HG03095 (cell line): Measurements from ENCODE around the gene OR2A1.
"Not testable (repeated sequence)": the region's sequence is repeated elsewhere in the genome, so short reads cannot be mapped to it uniquely, and the experiment has no call there.

Experiments
- ATAC-seq: cut with Tn5 transposase; IDR thresholded peaks from one replicate; pipeline ENCODE4 v1.9.1; 2021; ENCODE audit warnings: moderate library complexity; ENCODE audit not compliant: unreplicated experiment

OR2A1 gene, protein sequence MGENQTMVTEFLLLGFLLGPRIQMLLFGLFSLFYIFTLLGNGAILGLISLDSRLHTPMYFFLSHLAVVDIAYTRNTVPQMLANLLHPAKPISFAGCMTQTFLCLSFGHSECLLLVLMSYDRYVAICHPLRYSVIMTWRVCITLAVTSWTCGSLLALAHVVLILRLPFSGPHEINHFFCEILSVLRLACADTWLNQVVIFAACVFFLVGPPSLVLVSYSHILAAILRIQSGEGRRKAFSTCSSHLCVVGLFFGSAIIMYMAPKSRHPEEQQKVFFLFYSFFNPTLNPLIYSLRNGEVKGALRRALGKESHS

DNA sequence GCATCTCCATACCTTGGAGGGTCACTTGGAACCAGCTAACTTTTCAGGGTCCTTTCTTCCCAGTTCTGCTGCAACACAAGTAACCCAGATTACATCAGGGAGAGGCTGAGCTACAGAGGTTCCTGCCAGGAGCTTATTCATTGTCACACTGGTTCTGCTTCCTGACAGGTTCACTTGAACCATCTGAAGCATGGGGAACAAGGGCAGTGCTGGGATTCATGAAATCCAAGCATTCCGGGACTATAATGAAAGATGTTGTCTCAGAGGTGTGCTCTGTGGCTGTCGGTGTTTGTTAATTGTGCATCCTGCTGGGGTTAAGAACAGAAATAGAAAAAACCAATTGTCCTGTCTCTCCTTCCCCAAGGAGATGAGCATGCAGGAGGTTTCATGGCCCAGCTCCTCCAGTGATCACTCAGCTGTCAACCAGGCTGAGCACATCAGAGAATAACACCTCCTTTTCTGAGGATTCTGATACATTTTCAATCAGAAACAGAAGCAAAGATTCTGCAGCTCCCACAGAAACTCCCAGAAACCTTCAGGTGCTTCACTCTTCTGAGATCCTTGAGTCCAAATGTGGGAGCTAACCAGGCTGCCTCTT lies at the start of gene OR2A1:
TSS of gene OR2A1 (plus strand) at position 548 of the 598 bp plus-strand sequence. CDS start 5,706 bp downstream, outside the sequence.
- ATAC-seq = not testable (repeated sequence)

- ATAC-seq = not testable (repeated sequence)
Measured at GRCh38 chr7:144264692-144265091, 47.5 kb upstream of the OR2A1 start, which contains the start of gene OR2A7. Gene OR2A7 (minus strand): TSS chr7:144264792. CDS start chr7:144259628, 5,164 bp downstream.

DNA sequence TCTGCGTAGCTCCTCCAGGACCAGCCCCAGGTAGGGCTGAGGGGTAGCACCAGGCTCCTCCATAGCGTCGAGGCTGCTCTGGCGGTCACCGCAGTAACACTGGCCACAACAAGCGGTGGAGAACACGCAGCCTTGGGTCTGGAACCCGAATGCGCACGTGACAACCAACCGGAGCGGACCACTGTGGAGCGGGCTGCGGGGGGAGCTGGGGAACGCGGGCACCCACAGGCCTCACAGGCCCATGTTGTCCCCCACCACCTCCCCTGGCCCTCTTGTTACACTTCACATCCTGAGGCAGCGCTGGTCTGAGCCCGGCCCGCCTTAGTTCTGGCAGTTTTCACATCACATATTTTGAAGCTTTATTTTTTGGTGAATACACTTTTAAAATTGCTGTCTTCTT lies 43.0 kb upstream of the OR2A1 start, which contains the start of gene CTAGE8:
TSS of gene CTAGE8 (minus strand) at position 101 of the 400 bp plus-strand sequence. CDS start at position 63, 38 bp downstream.
- ATAC-seq = not testable (repeated sequence)

- ATAC-seq = not testable (repeated sequence)
Measured at GRCh38 chr7:144275281-144275680, 36.9 kb upstream of the OR2A1 start.

GRCh38 chr7:144280010-144280409 lies 32.2 kb upstream of the OR2A1 start:
- not testable (repeated sequence) for ATAC-seq

DNA sequence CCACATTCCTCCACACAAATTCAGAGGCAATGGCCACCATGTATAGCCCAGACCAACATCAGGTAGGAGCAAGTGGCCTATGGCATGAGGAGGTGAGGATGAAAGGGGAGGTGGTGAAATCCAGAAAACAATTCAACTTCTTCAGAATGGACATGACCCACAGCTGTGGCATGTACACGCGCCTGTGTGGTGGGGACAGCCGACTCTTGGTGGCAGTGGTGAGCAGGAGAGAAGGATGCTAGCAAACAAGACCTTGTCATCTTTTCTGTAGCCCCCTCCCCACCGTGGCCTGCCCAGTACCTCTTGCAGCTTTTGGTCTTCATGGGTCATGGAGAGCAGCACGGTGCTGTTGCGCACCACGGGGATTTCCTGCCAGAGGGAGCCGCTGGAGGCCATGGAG lies 30.2 kb upstream of the OR2A1 start:
- ATAC-seq = not testable (repeated sequence)

GRCh38 chr7:144282490-144282889 lies 29.7 kb upstream of the OR2A1 start:
- not testable (repeated sequence) for ATAC-seq

DNA sequence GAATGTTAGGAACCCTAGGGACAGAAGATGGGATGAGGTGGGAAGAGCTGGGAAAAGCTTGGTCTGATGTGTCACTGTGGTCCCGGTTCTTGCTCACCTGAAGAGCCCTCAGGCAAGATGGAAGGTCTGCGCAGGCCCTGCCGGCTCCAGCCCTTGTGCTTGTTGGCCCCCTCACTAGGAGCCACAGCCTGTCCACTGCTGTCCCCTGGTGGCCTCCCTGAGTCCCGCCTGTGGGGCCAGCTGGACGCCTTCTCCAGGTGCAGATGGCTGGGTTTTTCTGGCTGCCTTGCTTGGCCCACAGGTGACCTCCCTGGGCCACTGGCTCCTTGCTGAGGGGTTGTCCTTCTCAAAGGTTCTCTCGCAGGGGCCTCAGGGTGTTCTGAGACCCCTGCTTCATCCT lies 28.5 kb upstream of the OR2A1 start:
- ATAC-seq = not testable (repeated sequence)

DNA sequence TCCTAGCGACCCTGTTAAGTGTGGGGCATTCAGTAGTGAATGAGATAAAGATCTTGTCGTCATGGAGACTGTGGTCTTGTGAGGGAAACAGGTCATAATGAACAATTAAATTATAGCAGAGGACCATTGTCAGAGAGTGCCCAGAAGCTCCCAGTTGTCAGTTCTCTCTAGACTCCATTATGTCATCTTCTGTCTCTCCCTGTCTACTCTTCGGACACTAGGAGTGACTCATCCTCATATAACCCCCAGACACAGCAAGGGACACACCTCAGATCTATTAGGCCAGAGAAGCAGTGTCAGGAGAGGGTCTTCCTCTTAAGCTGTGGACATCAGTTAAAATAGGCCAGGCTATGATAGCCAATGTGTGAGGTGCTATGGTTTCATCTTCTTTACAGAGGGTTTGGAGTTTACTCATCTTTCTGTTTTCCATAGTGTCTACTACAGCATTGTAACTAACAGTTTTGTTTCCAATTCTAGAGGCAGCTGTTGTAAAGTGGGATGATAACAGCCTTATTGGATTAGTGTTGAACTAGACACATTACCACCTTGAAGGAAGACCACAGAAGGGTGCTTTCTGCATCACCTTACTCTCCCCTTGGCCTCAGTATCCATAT lies 24.9 kb upstream of the OR2A1 start:
- ATAC-seq = not testable (repeated sequence)

DNA sequence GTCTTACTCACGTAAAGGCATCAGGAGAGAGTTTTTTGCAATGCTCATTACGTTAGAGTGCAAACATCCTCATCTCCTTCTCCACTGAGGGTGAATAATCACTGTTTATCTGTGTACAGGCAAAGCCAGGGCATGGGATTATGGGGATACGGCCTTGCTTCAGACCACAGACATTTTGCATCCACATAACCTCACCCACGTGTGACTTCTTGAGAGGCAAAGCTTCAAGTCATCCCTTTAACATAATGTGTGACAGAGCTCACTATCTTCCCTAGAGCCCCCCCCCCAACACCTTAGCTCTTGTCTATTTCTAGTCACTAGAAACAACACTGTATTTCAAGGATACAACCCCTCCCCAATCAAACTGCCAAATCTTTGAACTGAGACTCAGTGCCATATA lies 20.6 kb upstream of the OR2A1 start:
- ATAC-seq = not testable (repeated sequence)

DNA sequence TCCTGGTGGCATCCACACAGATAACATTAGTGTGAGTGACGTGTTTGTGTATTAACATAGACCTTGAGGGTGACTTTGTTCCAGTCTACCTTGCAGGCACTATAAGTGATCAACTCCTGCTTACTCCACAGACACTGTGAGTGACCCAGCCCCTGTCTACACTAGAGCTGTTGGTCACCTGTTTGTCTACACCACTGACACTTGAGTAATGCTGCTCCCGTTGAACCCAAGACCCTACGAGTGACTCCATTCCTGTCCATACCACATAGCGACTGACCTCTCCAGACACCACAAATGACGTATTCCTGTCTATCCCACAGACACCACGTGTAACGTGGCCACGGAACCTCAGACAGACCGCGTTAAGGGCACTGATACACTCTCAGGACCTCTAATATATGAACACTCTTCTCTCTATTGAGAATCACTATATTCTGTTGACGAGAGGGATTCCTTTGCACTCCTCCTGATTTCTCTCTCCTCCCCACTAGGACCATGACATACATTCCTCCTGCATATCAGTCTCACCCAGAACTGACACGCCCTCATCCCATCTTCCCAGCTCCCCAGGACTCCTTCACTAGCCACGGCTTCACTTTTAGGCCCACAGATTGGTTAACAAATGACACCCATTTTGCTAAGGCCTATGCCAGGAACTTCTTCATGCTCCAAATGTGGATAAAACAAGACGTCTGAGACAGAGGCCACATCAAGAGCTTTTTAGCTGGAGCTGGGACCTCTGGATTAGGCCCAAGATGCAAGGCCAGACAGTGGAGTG lies 19.6 kb upstream of the OR2A1 start:
- not testable (repeated sequence) for ATAC-seq

- peak; percentile 68 for ATAC-seq
Measured at GRCh38 chr7:144293794-144294499, 18.3 kb upstream of the OR2A1 start.

GRCh38 chr7:144302578-144303303 lies 9.5 kb upstream of the OR2A1 start:
- not testable (repeated sequence) for ATAC-seq

GRCh38 chr7:144303607-144304006 lies 8.6 kb upstream of the OR2A1 start:
- ATAC-seq = not testable (repeated sequence)

GRCh38 chr7:144305156-144305555 lies 7.1 kb upstream of the OR2A1 start:
- not testable (repeated sequence) for ATAC-seq

DNA sequence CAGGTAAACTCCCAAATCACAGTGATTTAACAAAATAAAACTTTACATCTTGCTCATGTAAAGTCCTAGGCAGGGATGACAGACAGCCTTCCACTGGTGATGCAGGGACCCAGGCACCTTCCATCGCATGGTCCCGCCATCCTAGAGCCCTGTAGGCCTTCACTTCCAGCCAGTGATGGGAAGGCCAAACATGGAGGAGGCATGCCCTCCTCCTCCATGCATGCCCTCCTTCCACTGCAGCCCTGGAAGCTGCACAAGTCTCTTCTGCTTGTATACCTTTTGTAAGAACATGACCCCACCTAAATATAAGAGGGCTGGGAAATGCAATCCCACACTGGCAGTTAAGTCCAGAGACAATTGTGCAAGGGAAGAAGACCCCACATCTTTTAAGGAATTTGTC lies 2.5 kb upstream of the OR2A1 start:
- not testable (repeated sequence) for ATAC-seq

DNA sequence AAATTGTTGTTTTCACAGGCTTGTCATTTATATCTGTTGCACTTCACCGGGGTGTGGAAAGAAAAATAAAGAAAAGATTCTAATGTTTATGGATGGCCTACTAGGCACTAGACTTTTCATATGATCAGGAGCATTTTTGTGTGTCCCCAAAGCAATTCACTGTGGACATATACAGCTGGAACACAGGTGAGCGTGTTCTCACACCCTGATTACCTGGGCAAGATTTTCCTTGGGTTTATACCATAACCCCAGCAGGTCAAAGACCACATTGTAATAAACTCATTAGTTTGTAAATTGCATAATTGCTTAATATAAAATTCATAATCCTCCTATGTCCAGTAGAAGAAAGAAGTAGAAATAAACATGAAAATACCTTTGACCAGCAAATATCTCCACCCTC lies 1.0 kb upstream of the OR2A1 start:
- not testable (repeated sequence) for ATAC-seq

DNA sequence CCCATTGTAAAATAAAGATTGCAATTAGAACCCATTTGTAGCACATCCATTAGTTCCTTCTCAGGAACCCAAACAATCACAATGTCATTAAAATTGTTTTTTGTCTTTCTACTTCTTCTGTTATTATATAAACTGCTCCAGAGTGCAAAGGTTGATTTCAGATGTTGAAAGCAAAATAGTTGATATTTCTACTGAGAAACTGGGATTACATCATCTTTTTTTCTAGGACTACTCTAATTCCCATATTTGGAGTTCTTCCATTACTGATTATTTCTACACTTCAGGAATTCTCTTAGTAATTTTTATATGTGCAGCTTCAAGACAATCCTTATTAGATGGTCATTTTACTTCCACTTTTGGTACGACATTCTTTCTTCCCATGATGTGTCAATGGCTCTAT lies 5.3 kb downstream of the OR2A1 start:
- ATAC-seq = not testable (repeated sequence)

DNA sequence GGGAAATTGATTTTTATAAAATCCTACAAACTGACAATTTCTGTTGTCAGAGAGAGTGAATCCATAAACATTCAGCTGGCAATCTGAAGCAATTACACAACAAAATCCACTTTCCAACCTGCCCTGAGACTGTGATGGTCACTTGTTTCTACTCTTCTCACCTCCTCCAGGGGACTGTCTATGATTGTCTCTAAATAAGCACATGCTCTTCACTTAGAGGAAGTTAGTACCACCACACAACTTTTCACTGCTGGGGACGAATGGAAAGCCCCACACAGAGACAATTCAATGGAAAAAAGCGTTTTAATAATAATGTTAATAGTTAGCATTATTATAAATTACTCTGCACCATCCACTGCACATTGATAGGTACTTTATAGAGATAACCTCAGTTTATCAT lies 7.3 kb downstream of the OR2A1 start:
- not testable (repeated sequence) for ATAC-seq
